SH-SY5Y (cell line): Measurements from ENCODE around the gene TMEM201.

ENCODE experiments used
- GATA2 ChIP-seq: IDR thresholded peaks from 2 replicates; pipeline ENCODE4 v1.6.1; 2011; ENCODE audit warnings: mild to moderate bottlenecking, low read depth, low read length
- GATA3 ChIP-seq: IDR thresholded peaks from 2 replicates; pipeline ENCODE4 v1.6.1; 2011; ENCODE audit warnings: low read depth, mild to moderate bottlenecking, low read length, moderate library complexity

TMEM201 gene

GRCh38 chr1:9594471-9595155 is 5.9 kb downstream of the TMEM201 start:
- TF ChIP-seq GATA3 (no peak), GATA2 (no peak)

- no peak for TF ChIP-seq GATA3
- TF ChIP-seq GATA2: no peak
Measured at GRCh38 chr1:9595156-9595967, 6.7 kb downstream of the TMEM201 start.

- TF ChIP-seq GATA2: no peak
Measured at GRCh38 chr1:9595968-9596340, 7.2 kb downstream of the TMEM201 start.

- no peak for TF ChIP-seq GATA2
- TF ChIP-seq GATA3: no peak
Measured at GRCh38 chr1:9596415-9597123, 7.9 kb downstream of the TMEM201 start.

- no peak for TF ChIP-seq GATA3
- TF ChIP-seq GATA2: no peak
Measured at GRCh38 chr1:9597361-9598315, 8.9 kb downstream of the TMEM201 start.

- TF ChIP-seq GATA3 (no peak), GATA2 (no peak)
Measured at GRCh38 chr1:9598316-9598700, 9.6 kb downstream of the TMEM201 start.

GRCh38 chr1:9599741-9600140 is 11.0 kb downstream of the TMEM201 start:
- TF ChIP-seq GATA3 (no peak), GATA2 (no peak)

GRCh38 chr1:9600861-9601834 is 12.4 kb downstream of the TMEM201 start:
- TF ChIP-seq GATA3 (no peak), GATA2 (no peak)

GRCh38 chr1:9601942-9602793 is 13.5 kb downstream of the TMEM201 start:
- no peak for TF ChIP-seq GATA2
- no peak for TF ChIP-seq GATA3

GRCh38 chr1:9602794-9603167 is 14.1 kb downstream of the TMEM201 start:
- TF ChIP-seq GATA3: no peak
- no peak for TF ChIP-seq GATA2

- TF ChIP-seq GATA3 (no peak), GATA2 (no peak)
Measured at GRCh38 chr1:9603307-9603706, 14.6 kb downstream of the TMEM201 start.
